Osteocyte (in vitro differentiated cells): ENCODE results near the gene KRTAP5-4. TPM values are rescaled to one million over a fixed set of nuclear protein-coding genes. Genes with fewer than 3 reads are reported as not detected.

ENCODE experiments used
- DNase-seq: peaks from one replicate; pipeline ENCODE4 v3.0.0; 2021; ENCODE audit warnings: mixed read lengths; ENCODE audit not compliant: unreplicated experiment; ENCODE audit errors: extremely low spot score
- H3K27ac Mint-ChIP-seq: one replicate; pipeline ENCODE4 v1.8.0; 2021; ENCODE audit warnings: mild to moderate bottlenecking, mixed read lengths; ENCODE audit not compliant: unreplicated experiment
- H3K27me3 Mint-ChIP-seq: one replicate; pipeline ENCODE4 v1.8.0; 2021; ENCODE audit warnings: mixed read lengths; ENCODE audit not compliant: unreplicated experiment
- H3K36me3 Mint-ChIP-seq: one replicate; pipeline ENCODE4 v1.8.0; 2021; ENCODE audit warnings: mixed read lengths; ENCODE audit not compliant: unreplicated experiment
- H3K4me1 Mint-ChIP-seq: one replicate; pipeline ENCODE4 v1.8.0; 2021; ENCODE audit warnings: mixed read lengths; ENCODE audit not compliant: unreplicated experiment
- H3K4me3 Mint-ChIP-seq: one replicate; pipeline ENCODE4 v1.8.0; 2021; ENCODE audit warnings: mild to moderate bottlenecking, moderate library complexity, mixed read lengths; ENCODE audit not compliant: unreplicated experiment
- H3K9me3 Mint-ChIP-seq: one replicate; pipeline ENCODE4 v1.8.0; 2021; ENCODE audit warnings: mixed read lengths; ENCODE audit not compliant: unreplicated experiment
- CTCF ChIP-seq: fragments of 200-600 bp; sonication (generic); IDR thresholded peaks from 2 replicates; pipeline ENCODE4 v1.5.0; 2021; ENCODE audit warnings: antibody characterized with exemption, mild to moderate bottlenecking, moderate library complexity
- total RNA-seq: library from RNA; stranded (reverse); gene quantifications from 2 replicates; pipeline ENCODE4 v1.2.1, GENCODE V29; 2021

Gene KRTAP5-4
- total RNA-seq, 1 donor from 2014 or later, result not detected

GRCh38 chr11:1651411-1651980 is 29.6 kb upstream of the KRTAP5-4 start:
- Mint-ChIP-seq H3K27me3 (peaks cover 28% of the 10 kb centered on the region), H3K4me3 (no peak overlapping the region), H3K36me3 (no peaks in the 10 kb centered on the region), H3K27ac (no peak overlapping the region), H3K4me1 (no peaks in the 10 kb centered on the region), H3K9me3 (no peaks in the 10 kb centered on the region)
- TF ChIP-seq CTCF, result no peak
- no peak for DNase-seq

GRCh38 chr11:1650918-1651262 is 29.0 kb upstream of the KRTAP5-4 start:
- Mint-ChIP-seq H3K27me3 (peaks cover 25% of the 10 kb centered on the region), H3K36me3 (no peaks in the 10 kb centered on the region), H3K27ac (no peak overlapping the region), H3K4me1 (no peaks in the 10 kb centered on the region), H3K4me3 (no peak overlapping the region), H3K9me3 (no peaks in the 10 kb centered on the region)
- DNase-seq, result no peak
- TF ChIP-seq CTCF, result no peak

- H3K4me1 Mint-ChIP-seq, result no peaks in the 10 kb centered on the region
- TF ChIP-seq CTCF, result no peak
- no peak overlapping the region for H3K4me3 Mint-ChIP-seq
- no peak for DNase-seq
- no peaks in the 10 kb centered on the region for H3K36me3 Mint-ChIP-seq
- H3K9me3 Mint-ChIP-seq, result no peaks in the 10 kb centered on the region
- H3K27me3 Mint-ChIP-seq, result peaks cover 28% of the 10 kb centered on the region
- no peak overlapping the region for H3K27ac Mint-ChIP-seq
Measured at GRCh38 chr11:1650034-1650917, 28.3 kb upstream of the KRTAP5-4 start.

- no peak for DNase-seq
- no peaks in the 10 kb centered on the region for H3K4me1 Mint-ChIP-seq
Measured at GRCh38 chr11:1648653-1649420, 26.9 kb upstream of the KRTAP5-4 start.

More at GRCh38 chr11:1648653-1649420, 26.9 kb upstream of the KRTAP5-4 start:
- Mint-ChIP-seq H3K27me3 (peaks cover 33% of the 10 kb centered on the region), H3K36me3 (no peaks in the 10 kb centered on the region), H3K9me3 (no peaks in the 10 kb centered on the region), H3K27ac (no peak overlapping the region), H3K4me3 (no peak overlapping the region)
- TF ChIP-seq CTCF, result no peak
